HEK293 (cell line): ENCODE measurements around the gene TRIM50.
"Not testable (repeated sequence)": the region's sequence is repeated elsewhere in the genome, so short reads cannot be mapped to it uniquely, and the experiment has no call there.

ENCODE experiments used
- CTCF ChIA-PET: fragments of 350-600 bp; formaldehyde crosslinking; extraction: SDS; loops from one replicate; lab custom pipeline; 2021; ENCODE audit warnings: antibody characterized with exemption; lab: Yijun Ruan, JAX
- POLR2A ChIA-PET: fragments of 300-600 bp; formaldehyde crosslinking; extraction: SDS; loops from one replicate; lab custom pipeline; 2020; ENCODE audit warnings: antibody characterized with exemption, inconsistent platforms; lab: Yijun Ruan, JAX
- H3K27ac ChIP-seq: fragments of 200-500 bp; sonication (Bioruptor generic); 2 replicates; pipeline ENCODE4 v1.5.1; 2014; ENCODE audit warnings: low read depth, low read length, control low read depth, inconsistent platforms; ENCODE audit errors: extremely low read depth
- H3K36me3 ChIP-seq, 2 experiments: fragments of 200-500 bp in 1 of 2; sonication (Bioruptor generic) in 1 of 2; 1 replicate in 1 of 2; 2 replicates in 1 of 2; pipeline ENCODE4 v1.5.1; 2014 to 2017; ENCODE audit warnings: inconsistent platforms in 2 of 2, low read length in 2 of 2; ENCODE audit not compliant: control insufficient read depth in 2 of 2, insufficient read depth in 1 of 2
- H3K4me1 ChIP-seq: fragments of 200-500 bp; sonication (Bioruptor generic); 2 replicates; pipeline ENCODE4 v1.5.1; 2014; ENCODE audit warnings: mild to moderate bottlenecking, low read length, inconsistent platforms; ENCODE audit not compliant: control insufficient read depth, insufficient read depth
- H3K4me3 ChIP-seq: 2 replicates; pipeline ENCODE4 v1.5.1; 2011; ENCODE audit warnings: low read depth, mild to moderate bottlenecking, control low read depth, low read length, moderate library complexity
- H3K9me3 ChIP-seq: fragments of 200-500 bp; sonication (Bioruptor generic); 2 replicates; pipeline ENCODE4 v1.5.1; 2014; ENCODE audit warnings: low read depth, low read length, inconsistent platforms; ENCODE audit not compliant: control insufficient read depth, insufficient read depth
- MZF1 ChIP-seq: fragments of 450-650 bp; formaldehyde crosslinking; IDR thresholded peaks from 2 replicates; pipeline ENCODE4 v1.5.1; 2017; ENCODE audit warnings: missing biosample characterization, missing genetic modification characterization, borderline replicate concordance
- OVOL3 ChIP-seq: fragments of 450-650 bp; formaldehyde crosslinking; IDR thresholded peaks from 2 replicates; pipeline ENCODE4 v1.5.1; 2016; ENCODE audit warnings: missing biosample characterization, missing genetic modification characterization
- SCRT2 ChIP-seq: fragments of 450-650 bp; formaldehyde crosslinking; IDR thresholded peaks from 2 replicates; pipeline ENCODE4 v1.5.1; 2016; ENCODE audit warnings: missing biosample characterization, missing genetic modification characterization
- ZBTB44 ChIP-seq: fragments of 450-650 bp; IDR thresholded peaks from 2 replicates; pipeline ENCODE4 v1.5.1; 2018; ENCODE audit warnings: missing biosample characterization, mild to moderate bottlenecking, missing genetic modification characterization
- ZFP69B ChIP-seq: fragments of 450-650 bp; formaldehyde crosslinking; IDR thresholded peaks from 2 replicates; pipeline ENCODE4 v1.5.1; 2016; ENCODE audit warnings: missing biosample characterization, missing genetic modification characterization
- ZNF138 ChIP-seq: fragments of 450-650 bp; formaldehyde crosslinking; IDR thresholded peaks from 2 replicates; pipeline ENCODE4 v1.5.1; 2016; ENCODE audit warnings: missing biosample characterization, missing genetic modification characterization, borderline replicate concordance
- ZNF169 ChIP-seq: fragments of 450-650 bp; formaldehyde crosslinking; IDR thresholded peaks from 2 replicates; pipeline ENCODE4 v1.5.1; 2016; ENCODE audit warnings: missing biosample characterization, missing genetic modification characterization
- ZNF223 ChIP-seq: fragments of 450-650 bp; formaldehyde crosslinking; IDR thresholded peaks from 2 replicates; pipeline ENCODE4 v1.5.1; 2016; ENCODE audit warnings: missing biosample characterization, missing genetic modification characterization
- ZNF239 ChIP-seq: fragments of 450-650 bp; formaldehyde crosslinking; IDR thresholded peaks from 2 replicates; pipeline ENCODE4 v1.5.1; 2016; ENCODE audit warnings: missing biosample characterization, missing genetic modification characterization
- ZNF610 ChIP-seq: fragments of 450-650 bp; formaldehyde crosslinking; IDR thresholded peaks from 2 replicates; pipeline ENCODE4 v1.5.1; 2016; ENCODE audit warnings: missing biosample characterization, missing genetic modification characterization, borderline replicate concordance
- ZNF768 ChIP-seq: fragments of 450-650 bp; formaldehyde crosslinking; IDR thresholded peaks from 2 replicates; pipeline ENCODE4 v1.5.1; 2018; ENCODE audit warnings: missing biosample characterization, mild to moderate bottlenecking, missing genetic modification characterization
- ZSCAN5A ChIP-seq: fragments of 450-650 bp; formaldehyde crosslinking; IDR thresholded peaks from 2 replicates; pipeline ENCODE4 v1.5.1; 2016; ENCODE audit warnings: missing biosample characterization, missing genetic modification characterization
- TF ChIP-seq, protein P1 (sequence below): fragments of 450-650 bp; formaldehyde crosslinking; IDR thresholded peaks from 2 replicates; pipeline ENCODE4 v1.5.1; 2016; ENCODE audit warnings: missing biosample characterization, missing genetic modification characterization
- TF ChIP-seq, protein P2 (sequence below): fragments of 450-650 bp; formaldehyde crosslinking; IDR thresholded peaks from 2 replicates; pipeline ENCODE4 v1.5.1; 2017; ENCODE audit warnings: missing biosample characterization, missing genetic modification characterization
- TF ChIP-seq, protein P3 (sequence below): fragments of 450-650 bp; formaldehyde crosslinking; IDR thresholded peaks from 2 replicates; pipeline ENCODE4 v1.5.0; 2017; ENCODE audit warnings: missing biosample characterization, missing genetic modification characterization, borderline replicate concordance

TRIM50 gene

DNA sequence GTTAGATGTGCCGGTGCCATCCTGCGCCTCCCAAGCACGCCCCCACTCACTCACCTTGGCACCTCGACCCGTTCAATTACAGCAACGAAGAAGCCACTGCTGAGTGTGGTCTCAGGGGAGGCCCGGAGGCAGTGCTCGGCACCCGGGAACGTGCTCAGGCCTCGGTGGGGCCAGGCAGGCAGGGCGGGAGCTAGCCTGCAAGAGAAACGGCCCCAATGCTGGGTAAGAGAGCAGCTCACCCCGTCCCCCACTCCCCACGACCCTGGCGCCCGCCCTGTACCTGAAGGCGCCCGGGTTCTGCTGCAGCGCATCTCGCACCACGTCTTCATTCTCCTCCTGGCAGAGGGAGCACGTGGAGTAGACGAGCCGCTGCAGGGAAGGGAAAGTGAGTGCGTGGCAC lies 24.3 kb downstream of the TRIM50 start:
- TF ChIP-seq ZFP69B (tag by site-specific recombination) (no peak), ZNF223 (tag by site-specific recombination) (no peak), ZNF138 (tag by site-specific recombination) (no peak), ZNF169 (tag by site-specific recombination) (no peak), ZNF768 (tag by site-specific recombination) (no peak), ZBTB44 (tag by site-specific recombination) (no peak), ZNF610 (tag by site-specific recombination) (no peak), MZF1 (no peak), OVOL3 (tag by site-specific recombination) (no peak), ZNF239 (tag by site-specific recombination) (no peak), ZSCAN5A (tag by site-specific recombination) (no peak), SCRT2 (tag by site-specific recombination) (no peak)
- TF ChIP-seq, protein P1, sequence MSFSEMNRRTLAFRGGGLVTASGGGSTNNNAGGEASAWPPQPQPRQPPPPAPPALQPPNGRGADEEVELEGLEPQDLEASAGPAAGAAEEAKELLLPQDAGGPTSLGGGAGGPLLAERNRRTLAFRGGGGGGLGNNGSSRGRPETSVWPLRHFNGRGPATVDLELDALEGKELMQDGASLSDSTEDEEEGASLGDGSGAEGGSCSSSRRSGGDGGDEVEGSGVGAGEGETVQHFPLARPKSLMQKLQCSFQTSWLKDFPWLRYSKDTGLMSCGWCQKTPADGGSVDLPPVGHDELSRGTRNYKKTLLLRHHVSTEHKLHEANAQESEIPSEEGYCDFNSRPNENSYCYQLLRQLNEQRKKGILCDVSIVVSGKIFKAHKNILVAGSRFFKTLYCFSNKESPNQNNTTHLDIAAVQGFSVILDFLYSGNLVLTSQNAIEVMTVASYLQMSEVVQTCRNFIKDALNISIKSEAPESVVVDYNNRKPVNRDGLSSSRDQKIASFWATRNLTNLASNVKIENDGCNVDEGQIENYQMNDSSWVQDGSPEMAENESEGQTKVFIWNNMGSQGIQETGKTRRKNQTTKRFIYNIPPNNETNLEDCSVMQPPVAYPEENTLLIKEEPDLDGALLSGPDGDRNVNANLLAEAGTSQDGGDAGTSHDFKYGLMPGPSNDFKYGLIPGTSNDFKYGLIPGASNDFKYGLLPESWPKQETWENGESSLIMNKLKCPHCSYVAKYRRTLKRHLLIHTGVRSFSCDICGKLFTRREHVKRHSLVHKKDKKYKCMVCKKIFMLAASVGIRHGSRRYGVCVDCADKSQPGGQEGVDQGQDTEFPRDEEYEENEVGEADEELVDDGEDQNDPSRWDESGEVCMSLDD (tag by site-specific recombination) = no peak
- TF ChIP-seq, protein P2, sequence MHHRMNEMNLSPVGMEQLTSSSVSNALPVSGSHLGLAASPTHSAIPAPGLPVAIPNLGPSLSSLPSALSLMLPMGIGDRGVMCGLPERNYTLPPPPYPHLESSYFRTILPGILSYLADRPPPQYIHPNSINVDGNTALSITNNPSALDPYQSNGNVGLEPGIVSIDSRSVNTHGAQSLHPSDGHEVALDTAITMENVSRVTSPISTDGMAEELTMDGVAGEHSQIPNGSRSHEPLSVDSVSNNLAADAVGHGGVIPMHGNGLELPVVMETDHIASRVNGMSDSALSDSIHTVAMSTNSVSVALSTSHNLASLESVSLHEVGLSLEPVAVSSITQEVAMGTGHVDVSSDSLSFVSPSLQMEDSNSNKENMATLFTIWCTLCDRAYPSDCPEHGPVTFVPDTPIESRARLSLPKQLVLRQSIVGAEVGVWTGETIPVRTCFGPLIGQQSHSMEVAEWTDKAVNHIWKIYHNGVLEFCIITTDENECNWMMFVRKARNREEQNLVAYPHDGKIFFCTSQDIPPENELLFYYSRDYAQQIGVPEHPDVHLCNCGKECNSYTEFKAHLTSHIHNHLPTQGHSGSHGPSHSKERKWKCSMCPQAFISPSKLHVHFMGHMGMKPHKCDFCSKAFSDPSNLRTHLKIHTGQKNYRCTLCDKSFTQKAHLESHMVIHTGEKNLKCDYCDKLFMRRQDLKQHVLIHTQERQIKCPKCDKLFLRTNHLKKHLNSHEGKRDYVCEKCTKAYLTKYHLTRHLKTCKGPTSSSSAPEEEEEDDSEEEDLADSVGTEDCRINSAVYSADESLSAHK (tag by site-specific recombination) = no peak
- TF ChIP-seq, protein P3, sequence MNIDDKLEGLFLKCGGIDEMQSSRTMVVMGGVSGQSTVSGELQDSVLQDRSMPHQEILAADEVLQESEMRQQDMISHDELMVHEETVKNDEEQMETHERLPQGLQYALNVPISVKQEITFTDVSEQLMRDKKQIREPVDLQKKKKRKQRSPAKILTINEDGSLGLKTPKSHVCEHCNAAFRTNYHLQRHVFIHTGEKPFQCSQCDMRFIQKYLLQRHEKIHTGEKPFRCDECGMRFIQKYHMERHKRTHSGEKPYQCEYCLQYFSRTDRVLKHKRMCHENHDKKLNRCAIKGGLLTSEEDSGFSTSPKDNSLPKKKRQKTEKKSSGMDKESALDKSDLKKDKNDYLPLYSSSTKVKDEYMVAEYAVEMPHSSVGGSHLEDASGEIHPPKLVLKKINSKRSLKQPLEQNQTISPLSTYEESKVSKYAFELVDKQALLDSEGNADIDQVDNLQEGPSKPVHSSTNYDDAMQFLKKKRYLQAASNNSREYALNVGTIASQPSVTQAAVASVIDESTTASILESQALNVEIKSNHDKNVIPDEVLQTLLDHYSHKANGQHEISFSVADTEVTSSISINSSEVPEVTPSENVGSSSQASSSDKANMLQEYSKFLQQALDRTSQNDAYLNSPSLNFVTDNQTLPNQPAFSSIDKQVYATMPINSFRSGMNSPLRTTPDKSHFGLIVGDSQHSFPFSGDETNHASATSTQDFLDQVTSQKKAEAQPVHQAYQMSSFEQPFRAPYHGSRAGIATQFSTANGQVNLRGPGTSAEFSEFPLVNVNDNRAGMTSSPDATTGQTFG (tag by site-specific recombination) = no peak
- ChIA-PET CTCF (no interaction called here), POLR2A (no interaction called here)
- Histone ChIP-seq H3K36me3 (peaks cover 8 to 36% of the 10 kb centered on the region in 2 experiments; a peak in 2 of 3 replicates), H3K27ac (no peak overlapping the region), H3K9me3 (no peaks in the 10 kb centered on the region), H3K4me1 (no peaks in the 10 kb centered on the region), H3K4me3 (no peak overlapping the region)

GRCh38 chr7:73302846-73303245 lies 25.0 kb downstream of the TRIM50 start:
- H3K4me1 ChIP-seq, H3K27ac ChIP-seq, H3K4me3 ChIP-seq, CTCF ChIA-PET, H3K9me3 ChIP-seq, POLR2A ChIA-PET: not testable (repeated sequence)
- peaks cover 8 to 36% of the 10 kb centered on the region in 2 experiments; a peak in 2 of 3 replicates for H3K36me3 ChIP-seq

DNA sequence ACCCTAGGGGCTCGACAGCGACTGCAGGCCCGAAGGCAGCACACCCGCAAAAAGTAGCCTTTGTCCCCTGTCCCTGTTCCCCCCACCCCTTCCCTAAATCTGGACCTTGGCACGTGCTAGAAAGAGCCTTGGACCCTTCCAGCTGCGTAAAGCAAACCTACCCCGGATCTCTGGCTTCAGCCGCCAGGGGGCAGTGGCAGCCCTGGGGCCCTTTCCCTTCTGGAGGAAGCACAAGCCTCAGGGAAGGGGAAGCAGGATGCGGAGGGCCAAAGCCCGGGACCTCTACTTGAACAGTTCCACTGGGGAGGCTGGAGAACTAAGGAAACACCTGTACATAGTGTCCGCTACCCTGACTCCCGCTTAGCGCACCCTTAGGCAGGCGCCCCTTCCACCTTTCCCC lies 26.8 kb downstream of the TRIM50 start:
- peaks cover 2 to 27% of the 10 kb centered on the region in 2 experiments; a peak in 2 of 3 replicates for H3K36me3 ChIP-seq
- H3K4me3 ChIP-seq, H3K27ac ChIP-seq, POLR2A ChIA-PET, H3K4me1 ChIP-seq, H3K9me3 ChIP-seq, CTCF ChIA-PET: not testable (repeated sequence)

GRCh38 chr7:73299812-73300211 lies 28.1 kb downstream of the TRIM50 start:
- H3K4me3 ChIP-seq, H3K9me3 ChIP-seq, H3K27ac ChIP-seq, CTCF ChIA-PET, H3K4me1 ChIP-seq, POLR2A ChIA-PET: not testable (repeated sequence)
- peaks cover 0 to 22% of the 10 kb centered on the region in 2 experiments; a peak in 1 of 3 replicates for H3K36me3 ChIP-seq
